GM12872 (cell line): Measurements from ENCODE around the gene EVL.

ENCODE experiments used
- CTCF ChIP-seq: IDR thresholded peaks from 3 replicates; pipeline ENCODE4 v1.5.1; 2011; ENCODE audit warnings: low read depth, mild to moderate bottlenecking, low read length, moderate library complexity; ENCODE audit not compliant: insufficient read depth

The EVL gene

DNA sequence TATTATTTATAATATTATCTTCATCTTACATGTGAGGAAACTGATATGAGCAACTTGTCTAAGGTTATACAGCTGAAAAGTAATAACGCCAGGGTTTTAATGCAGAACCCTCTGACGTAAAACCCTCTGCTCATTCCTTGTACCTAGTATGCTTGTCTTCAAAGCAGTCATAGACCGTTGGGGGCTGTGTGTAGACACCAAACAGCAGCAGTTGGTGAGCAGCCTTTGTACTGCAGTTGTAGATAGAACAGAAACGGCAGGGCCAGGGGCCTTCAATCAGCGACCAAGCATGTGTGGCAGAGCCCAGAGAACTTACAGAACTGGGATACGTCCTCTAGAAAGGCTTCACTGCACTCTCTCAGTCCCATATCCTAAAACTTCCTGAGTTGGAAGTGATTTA lies 28.1 kb downstream of the EVL start:
- TF ChIP-seq CTCF = no peak

GRCh38 chr14:100096656-100097055 lies 31.4 kb downstream of the EVL start:
- TF ChIP-seq CTCF = no peak

GRCh38 chr14:100098171-100098570 lies 32.9 kb downstream of the EVL start:
- TF ChIP-seq CTCF = no peak

GRCh38 chr14:100100032-100100703 lies 34.9 kb downstream of the EVL start:
- TF ChIP-seq CTCF = no peak

GRCh38 chr14:100102156-100102785 lies 37.0 kb downstream of the EVL start:
- TF ChIP-seq CTCF = no peak

DNA sequence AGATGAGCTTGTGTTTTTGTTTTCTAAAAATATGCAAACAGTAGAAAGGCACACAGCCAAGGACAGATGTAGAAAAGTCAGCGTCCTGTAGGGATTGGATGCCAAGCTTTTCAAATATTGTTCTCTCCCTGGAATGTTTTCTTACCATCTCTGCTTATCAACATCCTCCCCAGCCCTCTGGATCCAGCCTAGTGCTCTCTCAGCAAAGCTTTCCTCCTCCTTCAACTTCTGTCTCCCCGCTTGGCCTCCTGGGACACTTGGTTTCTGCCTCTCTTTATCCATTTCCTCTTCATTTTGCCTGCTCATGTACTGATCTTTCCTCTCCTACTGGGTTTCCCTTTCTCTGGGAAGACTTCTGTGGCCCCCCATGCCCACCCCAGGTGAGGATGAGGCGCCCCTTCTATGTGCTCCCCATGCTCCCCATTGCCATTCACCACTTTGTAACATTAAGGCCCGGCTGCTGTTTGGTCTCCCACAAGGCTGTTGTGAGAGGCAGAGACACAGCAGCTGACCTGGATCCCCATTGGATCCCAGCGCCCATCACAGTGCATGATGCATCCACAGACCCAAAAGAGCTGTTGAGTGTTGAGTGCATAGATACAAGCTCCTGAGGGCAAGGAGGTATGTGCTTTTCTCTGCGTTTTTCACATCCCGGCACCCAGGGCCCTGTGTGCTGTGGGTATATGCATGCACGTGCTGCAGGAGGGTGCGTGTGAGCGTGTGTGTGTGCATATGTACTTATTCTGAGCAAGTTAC lies 38.2 kb downstream of the EVL start:
- TF ChIP-seq CTCF = no peak

- no peak for TF ChIP-seq CTCF
Observed at GRCh38 chr14:100104006-100104352, 38.8 kb downstream of the EVL start.
